Natural killer cell (primary cell): ENCODE data around the gene BOD1. TPM values are rescaled to one million over a fixed set of nuclear protein-coding genes. Genes with fewer than 3 reads are reported as not detected.

Source experiments
- ATAC-seq, 3 donors: fragments of 150-1000 bp in 2 of 3; fragments of 200-7000 bp in 1 of 3; cut with Tn5 transposase; 1 replicate in 1 of 3; 2 replicates in 2 of 3; pipeline ENCODE4 v1.10.0; 2021; ENCODE audit warnings: mild to moderate bottlenecking in 2 of 3, moderate library complexity in 2 of 3
- DNase-seq, 2 donors: peaks; one replicate each; pipeline versions ENCODE4 v3.0.0 to v3.0.0-alpha.2; 2013 to 2021; ENCODE audit warnings: mixed read lengths in 1 of 2
- H3K27ac ChIP-seq: one replicate; pipeline ENCODE4 v1.5.1; 2013; ENCODE audit warnings: mild to moderate bottlenecking, low read length
- H3K27me3 ChIP-seq: one replicate; pipeline ENCODE4 v1.6.1; 2013; ENCODE audit warnings: low read length; ENCODE audit not compliant: control insufficient read depth, insufficient read depth
- H3K36me3 ChIP-seq: one replicate; pipeline ENCODE4 v1.6.1; 2013; ENCODE audit warnings: low read length; ENCODE audit not compliant: control insufficient read depth, insufficient read depth
- H3K4me1 ChIP-seq: one replicate; pipeline ENCODE4 v1.6.1; 2013; ENCODE audit warnings: low read length; ENCODE audit not compliant: control insufficient read depth, insufficient read depth
- H3K4me3 ChIP-seq: one replicate; pipeline ENCODE4 v1.5.1; 2013; ENCODE audit warnings: low read length
- H3K9me3 ChIP-seq: one replicate; pipeline ENCODE4 v1.6.1; 2013; ENCODE audit warnings: low read length; ENCODE audit not compliant: control insufficient read depth, insufficient read depth
- H3K27ac Mint-ChIP-seq, 2 donors: one replicate each; pipeline ENCODE4 v1.8.0; 2022; ENCODE audit warnings: mild to moderate bottlenecking in 2 of 2, mixed read lengths in 2 of 2, moderate library complexity in 1 of 2
- H3K27me3 Mint-ChIP-seq, 2 donors: one replicate each; pipeline ENCODE4 v1.8.0; 2022; ENCODE audit warnings: low read depth in 2 of 2, mixed read lengths in 2 of 2
- H3K36me3 Mint-ChIP-seq: one replicate; pipeline ENCODE4 v1.8.0; 2022; ENCODE audit warnings: mixed read lengths
- H3K4me1 Mint-ChIP-seq, 2 donors: one replicate each; pipeline ENCODE4 v1.8.0; 2022; ENCODE audit warnings: mixed read lengths in 2 of 2
- H3K4me3 Mint-ChIP-seq: one replicate; pipeline ENCODE4 v1.8.0; 2022; ENCODE audit warnings: mild to moderate bottlenecking, moderate library complexity, mixed read lengths
- H3K9me3 Mint-ChIP-seq, 2 donors: one replicate each; pipeline ENCODE4 v1.8.0; 2022; ENCODE audit warnings: mixed read lengths in 2 of 2
- CTCF ChIP-seq: fragments of 200-600 bp; IDR thresholded peaks from one replicate; pipeline ENCODE4 v1.8.0; 2022; ENCODE audit warnings: antibody characterized with exemption
- WGBS: methylation state at CpG from one replicate; pipeline ENCODE4 v1.1.7; 2013; ENCODE audit warnings: missing lambda C conversion rate; ENCODE audit not compliant: insufficient coverage; 5-methylcytosine and 5-hydroxymethylcytosine counted together
- intact Hi-C: fragments of 100-400 bp; cut with micrococcal nuclease; formaldehyde crosslinking; loops from one replicate; pipeline ENCODE4 v1.14.2; 2022
- total RNA-seq, 4 donors: library from RNA; stranded (reverse); fragments of 120-200 nt in 1 of 4; gene quantifications; one replicate each; pipeline versions ENCODE4 v1.2.3 to v1.2.4, GENCODE V29; 2013 to 2022

Gene BOD1
- 10 to 100 TPM; 11.0 to 19.9 (median 16.6) TPM for total RNA-seq
- 42.4 TPM for total RNA-seq (2013)

DNA sequence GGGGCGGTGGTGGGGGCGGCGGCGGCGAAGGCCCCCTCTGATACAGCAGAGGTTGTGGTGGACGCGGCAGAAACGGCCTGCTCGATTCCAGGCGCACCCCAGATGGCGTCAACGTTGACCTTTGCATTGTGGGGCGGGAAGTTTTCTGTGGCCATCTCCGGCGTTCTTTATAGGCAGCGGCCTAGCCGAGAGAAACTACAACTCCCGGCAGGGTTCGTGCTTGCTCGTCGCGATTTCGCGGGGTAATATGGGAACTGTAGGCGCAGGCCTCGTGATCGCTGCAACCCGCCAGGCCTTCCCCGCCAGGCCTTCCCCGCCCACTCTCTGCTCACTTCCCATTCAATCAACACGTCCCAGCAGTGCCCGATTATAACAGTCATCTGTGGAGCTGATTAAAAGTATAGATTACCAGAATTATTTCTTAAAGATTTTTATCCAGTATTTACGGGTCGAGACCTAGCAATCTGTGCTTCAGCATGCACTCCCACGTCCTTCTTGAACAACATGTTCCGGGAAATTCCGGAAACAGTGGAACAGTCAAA is at the start of gene BOD1:
TSS of gene BOD1 (minus strand) at position 74 of the 542 bp plus-strand sequence. CDS start 214 bp downstream, outside the sequence.
- Histone ChIP-seq H3K27me3 (no peaks in the 10 kb centered on the region), H3K27ac (peak within 1 kb of the TSS; percentile 84), H3K9me3 (no peaks in the 10 kb centered on the region), H3K4me1 (peaks cover 11% of the 10 kb centered on the region), H3K4me3 (peak within 1 kb of the TSS; percentile 77), H3K36me3 (peaks cover 8% of the 10 kb centered on the region)
- 4% methylated on average over 33 of the region's 37 CpGs for WGBS
- peak within 1 kb of the TSS; percentile 84 for H3K4me3 Mint-ChIP-seq
- H3K4me1 Mint-ChIP-seq: peaks cover 28 to 32% of the 10 kb centered on the region in 2 donors
- peak; percentile 93 to 98 (median 93) for ATAC-seq
- DNase-seq: peak; percentile 89 to 97
- intact Hi-C loops: loop anchor here (1.0 to 5.0 kb wide), 3 partner anchors 272 to 696 kb away; partner anchors contain the start of gene CPEB4
- H3K36me3 Mint-ChIP-seq: no peaks in the 10 kb centered on the region
- no peaks in the 10 kb centered on the region for H3K9me3 Mint-ChIP-seq
- H3K27ac Mint-ChIP-seq: peak within 1 kb of the TSS; percentile 88 to 93
- TF ChIP-seq CTCF: no peak
- H3K27me3 Mint-ChIP-seq: no peaks in the 10 kb centered on the region

DNA sequence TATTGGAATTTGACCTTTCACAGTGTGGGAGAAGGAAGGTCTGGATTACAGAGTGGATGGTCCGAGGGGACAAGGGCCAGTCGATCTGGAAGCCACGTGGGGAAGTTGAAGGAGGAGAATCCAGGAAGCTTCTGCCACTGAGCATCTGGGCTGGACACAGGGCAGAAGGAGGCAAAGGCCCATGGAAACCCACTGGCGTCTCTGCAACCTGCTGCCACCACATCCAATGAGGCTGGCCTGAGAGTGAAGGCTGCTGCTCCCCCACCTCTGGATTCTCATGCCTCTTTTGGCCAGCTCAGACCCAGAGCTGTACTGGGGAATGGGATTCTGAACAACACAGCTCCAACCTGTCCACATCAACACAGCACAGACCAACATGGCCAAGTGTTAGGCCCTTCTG is 48.9 kb upstream of the BOD1 start:
- ATAC-seq (no peak), DNase-seq (no peak)
- WGBS: 94% methylated on average over 4 of the region's 4 CpGs
- Histone ChIP-seq H3K27me3 (no peaks in the 10 kb centered on the region), H3K4me1 (no peaks in the 10 kb centered on the region), H3K9me3 (no peaks in the 10 kb centered on the region), H3K4me3 (no peak overlapping the region), H3K27ac (no peak overlapping the region), H3K36me3 (no peaks in the 10 kb centered on the region)
- Mint-ChIP-seq H3K36me3 (no peaks in the 10 kb centered on the region), H3K9me3 (no peaks in the 10 kb centered on the region), H3K4me3 (no peak overlapping the region), H3K27me3 (peaks cover 0 to 4% of the 10 kb centered on the region in 2 donors), H3K4me1 (no peaks in the 10 kb centered on the region), H3K27ac (no peak overlapping the region)
- intact Hi-C loops: no loop called here
- TF ChIP-seq CTCF: no peak

DNA sequence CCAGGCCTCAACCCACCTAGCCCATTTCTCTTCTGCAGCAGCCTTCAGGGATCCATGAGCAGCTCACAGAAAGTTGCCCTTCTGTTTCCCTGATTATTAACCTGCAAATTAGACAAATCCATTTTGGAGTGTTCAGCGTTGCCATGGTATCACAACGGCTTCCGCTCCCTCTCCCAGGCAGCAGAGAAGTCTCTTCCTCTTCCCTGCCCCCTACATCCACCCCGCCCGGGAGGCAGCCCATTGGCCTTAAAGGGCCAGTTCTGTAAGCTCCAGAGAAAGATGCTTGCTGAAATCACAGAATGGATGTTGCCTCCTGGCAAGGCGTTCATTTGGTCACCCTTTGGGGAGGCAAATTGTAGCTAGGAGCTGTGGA is 47.7 kb upstream of the BOD1 start:
- Mint-ChIP-seq H3K36me3 (no peaks in the 10 kb centered on the region), H3K27me3 (peaks cover 0 to 4% of the 10 kb centered on the region in 2 donors), H3K27ac (no peak overlapping the region), H3K4me3 (no peak overlapping the region), H3K9me3 (no peaks in the 10 kb centered on the region), H3K4me1 (no peaks in the 10 kb centered on the region)
- DNase-seq: no peak
- Histone ChIP-seq H3K36me3 (no peaks in the 10 kb centered on the region), H3K27me3 (no peaks in the 10 kb centered on the region), H3K9me3 (peaks cover 2% of the 10 kb centered on the region), H3K27ac (no peak overlapping the region), H3K4me1 (no peaks in the 10 kb centered on the region), H3K4me3 (no peak overlapping the region)
- intact Hi-C loops: no loop called here
- WGBS: 29% methylated on average over 6 of the region's 6 CpGs
- no peak for ATAC-seq
- TF ChIP-seq CTCF: no peak
